ENCODE results near the gene OR2H2.

The OR2H2 gene

GRCh38 chr6:29591677-29592076 lies 6.8 kb downstream of the OR2H2 start:
- no peak for DNase-seq (ENCODE audit: low spot score)

- no peak for DNase-seq (ENCODE audit: low spot score)
Observed at GRCh38 chr6:29593199-29593855, 8.4 kb downstream of the OR2H2 start.

GRCh38 chr6:29596381-29596900 lies 11.5 kb downstream of the OR2H2 start:
- no peak for DNase-seq (ENCODE audit: low spot score)

GRCh38 chr6:29597184-29597583 lies 12.3 kb downstream of the OR2H2 start:
- DNase-seq (ENCODE audit: low spot score), result no peak

GRCh38 chr6:29598172-29598747 lies 13.3 kb downstream of the OR2H2 start:
- no peak for DNase-seq (ENCODE audit: low spot score)

- no peak for DNase-seq (ENCODE audit: low spot score)
Observed at GRCh38 chr6:29602564-29603361, 17.8 kb downstream of the OR2H2 start.

GRCh38 chr6:29603456-29603855 lies 18.5 kb downstream of the OR2H2 start:
- no peak for DNase-seq (ENCODE audit: low spot score)

GRCh38 chr6:29603930-29604329 lies 19.0 kb downstream of the OR2H2 start:
- no peak for DNase-seq (ENCODE audit: low spot score)

GRCh38 chr6:29608131-29608530 lies 23.2 kb downstream of the OR2H2 start:
- no peak for DNase-seq (ENCODE audit: low spot score)

GRCh38 chr6:29610540-29610939 lies 25.6 kb downstream of the OR2H2 start:
- DNase-seq (ENCODE audit: low spot score), result no peak

- DNase-seq (ENCODE audit: low spot score), result no peak
Observed at GRCh38 chr6:29611426-29611825, 26.5 kb downstream of the OR2H2 start.

- no peak for DNase-seq (ENCODE audit: low spot score)
Observed at GRCh38 chr6:29617782-29618554, 33.0 kb downstream of the OR2H2 start.

- no peak for DNase-seq (ENCODE audit: low spot score)
Observed at GRCh38 chr6:29619578-29620160, 34.7 kb downstream of the OR2H2 start.

- DNase-seq (ENCODE audit: low spot score), result no peak
Observed at GRCh38 chr6:29620630-29621029, 35.7 kb downstream of the OR2H2 start.

GRCh38 chr6:29624520-29624961 lies 39.6 kb downstream of the OR2H2 start:
- no peak for DNase-seq (ENCODE audit: low spot score)

- no peak for DNase-seq (ENCODE audit: low spot score)
Observed at GRCh38 chr6:29625337-29625930, 40.5 kb downstream of the OR2H2 start.

- no peak for DNase-seq (ENCODE audit: low spot score)
Observed at GRCh38 chr6:29626948-29627754, 42.2 kb downstream of the OR2H2 start.

GRCh38 chr6:29627755-29628418 lies 43.0 kb downstream of the OR2H2 start:
- peak; percentile 86 for DNase-seq (ENCODE audit: low spot score)

- peak; percentile 80 for DNase-seq (ENCODE audit: low spot score)
Observed at GRCh38 chr6:29628419-29629281, 43.7 kb downstream of the OR2H2 start.

Measured in AG08395 (cell line).